SKM-1 treated with dmso at 0.1 percent for 144 hours (cell line): ENCODE data around the gene KCNH8.

Source experiments
- DNase-seq: peaks from one replicate; lab custom pipeline; 2025; ENCODE audit not compliant: unreplicated experiment; lab: John Stamatoyannopoulos, UW

Gene KCNH8

GRCh38 chr3:19348941-19349564 lies 200.7 kb downstream of the KCNH8 start:
- DNase-seq = no peak

DNA sequence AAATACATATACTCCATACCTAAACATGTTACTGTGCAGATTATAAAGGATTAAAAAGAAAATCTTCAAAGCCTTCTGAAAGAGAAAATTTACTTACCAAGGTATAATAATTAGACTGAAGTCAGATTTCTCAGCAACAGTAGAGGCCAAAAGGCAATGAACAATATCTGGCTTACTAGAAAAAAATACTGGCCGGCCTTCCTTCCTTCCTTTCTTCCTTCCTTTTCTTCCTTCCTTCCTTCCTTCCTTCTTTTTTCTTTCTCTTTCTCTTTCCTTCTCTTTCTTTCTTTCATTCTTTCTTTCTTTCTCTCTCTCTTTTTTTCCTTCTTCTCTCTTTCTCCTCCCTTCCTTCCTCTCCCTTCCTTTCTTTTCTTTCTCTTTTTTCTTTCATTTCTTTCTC lies 209.6 kb downstream of the KCNH8 start:
- no peak for DNase-seq

DNA sequence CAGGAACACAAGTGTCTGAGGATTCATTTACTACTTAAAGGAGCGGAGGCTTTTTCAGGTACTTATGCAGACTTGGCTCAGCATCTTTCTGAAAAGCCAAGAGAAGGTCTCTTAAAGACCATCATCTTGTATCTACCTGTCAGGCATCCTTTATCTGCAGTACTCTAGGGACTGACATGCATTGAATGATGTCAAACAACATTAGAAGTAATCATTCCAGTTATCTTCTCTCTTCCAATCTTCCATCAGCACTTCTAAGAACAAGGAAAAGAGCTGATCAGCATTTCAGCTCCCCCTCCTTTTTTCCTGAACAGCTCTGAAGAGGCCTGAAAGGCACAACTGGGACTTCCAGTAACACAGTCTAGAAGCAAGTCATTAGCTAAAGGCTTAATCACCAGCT lies 214.8 kb downstream of the KCNH8 start:
- no peak for DNase-seq

GRCh38 chr3:19364148-19364547 lies 215.8 kb downstream of the KCNH8 start:
- DNase-seq = no peak

DNA sequence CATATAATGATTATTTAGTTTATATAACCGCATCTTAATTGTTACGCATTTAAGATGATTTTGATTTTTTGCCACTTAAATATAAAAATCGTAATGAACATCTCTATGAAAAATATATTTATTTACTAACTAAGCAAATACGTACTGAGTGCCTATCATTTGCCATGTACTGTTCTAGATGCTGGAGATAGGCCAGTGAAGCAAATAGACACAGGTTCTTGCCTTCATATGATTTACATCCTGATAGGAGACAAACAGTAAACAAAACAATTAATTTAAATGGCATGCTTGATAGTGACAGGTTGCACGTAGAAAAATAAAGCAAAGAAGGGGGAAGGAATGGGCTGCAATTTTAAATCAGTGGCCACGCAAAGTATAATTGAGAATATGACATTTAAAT lies 217.2 kb downstream of the KCNH8 start:
- no peak for DNase-seq

DNA sequence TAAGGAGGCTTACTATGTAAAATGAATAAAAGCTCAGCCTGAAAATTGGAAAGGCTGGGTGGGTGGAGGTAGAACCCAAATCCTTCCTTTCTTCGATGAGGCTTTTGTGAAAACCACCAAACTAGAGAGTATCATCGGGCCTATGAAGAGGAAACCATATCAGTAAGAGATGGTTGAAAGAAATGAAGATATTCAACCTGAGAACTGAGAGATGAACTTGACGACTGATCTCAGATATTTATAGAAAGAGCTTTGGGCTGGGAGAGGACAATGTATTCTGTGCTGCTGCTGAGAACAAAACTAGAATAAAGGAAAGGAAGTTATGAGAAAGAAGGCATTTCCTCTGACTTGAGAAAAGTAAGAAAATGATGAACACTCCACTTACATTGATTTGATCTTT lies 236.6 kb downstream of the KCNH8 start:
- no peak for DNase-seq

GRCh38 chr3:19392150-19392549 lies 243.8 kb downstream of the KCNH8 start:
- DNase-seq = no peak

DNA sequence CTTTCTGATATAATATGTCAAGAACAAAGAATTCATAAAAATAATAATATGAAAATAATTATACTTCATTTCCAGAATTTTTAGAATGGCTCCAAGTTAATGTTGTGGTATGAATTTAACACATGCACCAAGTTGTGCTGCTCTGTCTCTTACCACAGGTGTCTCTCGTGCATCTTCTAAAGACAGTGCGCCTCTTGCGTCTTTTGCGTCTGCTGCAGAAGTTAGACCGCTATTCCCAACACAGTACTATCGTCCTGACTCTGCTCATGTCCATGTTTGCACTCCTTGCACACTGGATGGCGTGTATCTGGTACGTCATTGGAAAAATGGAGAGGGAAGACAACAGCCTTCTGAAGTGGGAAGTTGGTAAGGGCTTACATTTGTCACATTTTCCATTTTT lies 246.6 kb downstream of the KCNH8 start:
- no peak for DNase-seq

DNA sequence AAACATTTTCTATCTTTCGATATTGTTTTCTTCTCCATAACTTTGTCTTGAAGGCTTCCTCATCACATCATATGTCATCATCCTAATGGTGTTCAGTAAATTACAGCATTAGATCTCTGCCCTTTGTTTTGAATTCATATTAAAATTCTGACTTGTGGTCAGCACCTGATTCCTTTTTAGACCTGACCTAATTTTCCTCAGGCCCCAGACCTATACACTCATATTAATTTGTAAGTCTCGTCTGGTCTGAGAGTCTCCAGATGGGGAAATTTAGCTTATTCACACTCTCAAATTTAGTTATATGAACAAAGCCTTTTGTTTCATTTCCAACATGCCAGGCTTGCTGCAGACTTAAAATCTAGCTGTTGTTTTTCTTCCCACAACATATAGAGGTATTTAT lies 248.4 kb downstream of the KCNH8 start:
- DNase-seq = no peak

DNA sequence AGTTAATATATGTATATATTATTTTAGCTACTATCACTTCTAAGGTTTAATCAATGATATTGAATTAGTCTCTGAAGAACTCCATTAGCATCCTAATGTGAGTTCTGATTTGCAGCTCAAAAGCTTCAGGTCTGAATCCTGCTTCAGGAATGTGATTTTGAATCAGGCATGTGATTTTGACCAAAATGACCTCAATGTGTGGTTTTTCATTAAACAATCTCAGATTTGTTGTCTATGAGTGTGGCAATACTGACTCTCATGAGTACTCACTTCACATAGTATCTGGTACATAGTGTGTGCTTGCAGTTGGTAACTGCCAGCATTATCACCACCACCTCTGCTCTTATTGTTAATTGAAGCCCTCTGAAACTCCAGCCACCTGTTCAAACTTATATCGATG lies 251.0 kb downstream of the KCNH8 start:
- no peak for DNase-seq

DNA sequence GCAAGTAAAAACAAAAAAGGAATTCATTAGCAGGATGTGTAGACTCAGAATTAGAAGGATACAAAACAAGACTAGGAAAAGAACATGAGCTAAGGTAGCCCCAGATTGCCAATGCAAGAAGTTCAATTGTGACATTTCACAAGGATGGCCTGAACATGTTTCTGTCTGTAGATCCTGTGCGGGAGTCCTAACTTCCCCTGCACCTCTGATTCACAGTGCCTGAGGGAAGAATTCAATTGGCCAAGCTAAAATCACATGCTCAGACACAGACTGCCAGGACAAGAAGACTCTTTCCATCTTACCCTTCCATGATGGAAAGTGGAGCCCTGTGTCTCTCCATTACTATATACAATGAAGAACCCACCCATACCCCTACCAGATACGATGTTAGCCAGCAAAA lies 251.5 kb downstream of the KCNH8 start:
- no peak for DNase-seq

DNA sequence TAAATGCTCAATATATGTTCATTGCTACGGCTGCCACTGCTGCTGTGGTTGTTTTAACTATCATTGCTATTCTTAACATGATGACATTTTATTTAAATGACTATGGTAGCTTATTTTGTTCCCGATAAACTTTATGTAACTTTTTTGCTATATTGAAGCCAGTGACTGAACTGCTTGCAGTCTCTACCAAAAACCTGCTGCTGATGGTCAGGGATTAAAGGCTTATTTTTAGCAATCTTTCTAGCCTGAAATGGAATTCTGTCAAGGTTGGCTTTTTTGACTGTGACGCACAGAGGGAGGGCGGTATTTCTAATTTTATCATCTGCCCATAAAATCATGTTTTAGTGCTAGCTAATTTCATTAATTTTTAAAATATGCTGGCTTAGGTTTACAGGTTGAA lies 271.8 kb downstream of the KCNH8 start:
- DNase-seq = no peak

- no peak for DNase-seq
Observed at GRCh38 chr3:19425825-19426224, 277.5 kb downstream of the KCNH8 start.

DNA sequence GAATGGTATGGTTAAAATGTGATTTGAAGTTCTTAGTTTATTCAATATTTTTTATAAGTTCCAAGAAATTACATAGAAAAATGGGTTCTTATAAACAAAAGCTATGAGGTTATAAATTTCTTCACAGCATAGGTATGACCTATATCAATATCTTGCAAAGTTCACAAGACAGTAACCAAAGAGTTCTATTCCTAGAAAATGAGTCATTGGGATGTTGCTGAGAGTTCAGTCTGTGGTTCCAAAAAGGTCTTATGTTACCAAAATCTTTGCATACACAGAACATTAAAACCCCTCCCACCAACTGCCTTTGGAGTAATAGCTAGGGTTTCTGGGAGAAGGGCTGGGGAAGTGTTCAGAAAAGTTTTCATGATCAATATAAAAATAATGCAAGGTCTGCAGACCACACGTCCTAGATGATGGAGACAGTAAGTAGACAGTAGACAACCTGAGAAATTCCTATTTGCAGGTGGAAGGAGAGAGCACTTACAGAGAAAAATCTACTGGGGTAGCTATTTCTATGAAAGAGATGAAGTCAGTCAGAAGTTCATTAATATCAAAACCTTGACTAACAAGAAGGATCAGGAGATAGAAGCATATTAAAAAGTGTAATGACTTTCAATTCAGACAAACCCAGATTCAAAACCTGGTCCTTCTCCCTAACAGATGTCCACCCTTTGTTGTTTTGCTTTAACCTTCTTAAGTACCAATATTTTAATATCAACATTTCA lies 279.3 kb downstream of the KCNH8 start:
- DNase-seq = no peak

- no peak for DNase-seq
Observed at GRCh38 chr3:19428729-19429128, 280.4 kb downstream of the KCNH8 start.

- DNase-seq = no peak
Observed at GRCh38 chr3:19432669-19433068, 284.4 kb downstream of the KCNH8 start.

DNA sequence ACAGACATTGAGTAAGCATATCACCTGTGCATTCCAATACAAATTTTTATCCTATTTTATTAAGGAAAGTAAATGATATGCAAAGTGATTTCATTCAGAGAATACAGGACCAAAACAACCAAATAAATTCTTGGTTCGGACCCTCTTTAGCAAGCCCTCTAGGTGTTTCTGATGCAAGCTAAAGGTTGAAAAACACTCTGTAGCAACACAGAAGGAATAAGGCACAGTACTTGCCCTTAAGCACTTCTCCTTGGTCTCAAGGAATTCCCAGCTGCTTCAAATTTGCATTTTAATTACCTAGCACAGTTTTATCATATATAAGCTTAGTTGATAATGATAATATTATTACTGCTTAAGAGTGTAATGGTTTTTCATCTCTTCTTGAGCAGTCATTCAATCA lies 288.4 kb downstream of the KCNH8 start:
- DNase-seq = no peak

DNA sequence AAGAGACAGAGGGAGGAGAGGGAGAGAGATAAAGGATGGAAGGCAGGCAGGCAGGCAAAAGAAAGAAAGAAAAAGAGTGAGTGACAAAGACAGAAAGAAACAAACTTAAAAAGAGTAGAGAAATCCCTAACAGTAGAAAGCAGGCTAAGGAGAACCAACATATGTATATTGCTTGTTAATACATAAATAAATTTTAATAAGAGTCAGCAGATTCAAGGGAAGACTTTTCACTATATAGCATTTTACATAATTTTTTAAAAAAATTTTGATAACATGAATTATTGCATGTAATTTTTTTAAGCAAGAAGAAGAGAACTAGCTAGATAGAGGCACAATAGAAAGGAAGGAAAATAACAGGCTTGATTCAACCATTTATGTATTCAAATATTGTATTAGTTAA lies 291.6 kb downstream of the KCNH8 start:
- no peak for DNase-seq

GRCh38 chr3:19446138-19446537 lies 297.8 kb downstream of the KCNH8 start:
- DNase-seq = no peak

DNA sequence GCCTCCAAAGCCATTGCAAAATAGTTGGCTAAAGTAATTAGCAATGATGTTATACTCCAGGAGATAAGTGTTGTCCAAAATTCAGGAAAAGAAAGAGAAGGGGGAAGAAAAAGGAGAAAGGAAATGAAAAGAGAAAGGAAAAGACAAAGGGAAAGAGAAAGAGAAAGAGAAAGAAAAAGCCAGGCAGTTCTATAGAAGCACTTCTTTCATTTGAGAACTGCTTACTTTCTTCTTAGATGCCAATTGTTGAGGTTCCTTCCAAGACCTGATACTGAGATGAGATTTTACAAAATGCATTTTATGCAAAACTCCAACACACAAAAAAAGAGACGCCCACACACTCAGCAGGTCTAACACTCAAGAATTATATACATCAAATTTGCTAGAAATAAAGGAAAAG lies 298.4 kb downstream of the KCNH8 start:
- no peak for DNase-seq

GRCh38 chr3:19455546-19455945 lies 307.2 kb downstream of the KCNH8 start:
- DNase-seq = no peak

GRCh38 chr3:19456738-19457137 lies 308.4 kb downstream of the KCNH8 start:
- DNase-seq = no peak

DNA sequence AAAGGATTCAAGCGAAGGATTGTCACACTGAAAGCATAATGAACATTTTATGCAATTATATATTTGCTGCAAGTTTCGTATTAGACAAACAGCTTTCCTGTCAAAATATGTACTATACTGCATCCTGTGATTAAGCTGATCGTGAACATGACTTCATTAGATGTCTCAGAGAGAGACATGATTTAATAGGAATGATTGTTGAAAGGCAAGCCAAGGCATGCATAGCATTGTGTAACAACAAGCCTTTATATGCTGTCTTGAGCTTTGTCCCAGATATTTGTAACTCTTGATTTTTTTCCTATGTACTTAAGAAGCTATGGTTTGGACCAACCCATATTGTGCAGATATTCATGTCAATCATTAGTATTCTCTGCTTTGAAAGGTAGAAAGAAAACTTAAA lies 309.1 kb downstream of the KCNH8 start:
- no peak for DNase-seq
